Ovary (tissue), 3 donors: ENCODE measurements around the gene GRIN1.

Experiments used
- CTCF ChIP-seq, 3 donors: fragments of 450-650 bp in 2 of 3; fragments of 200-600 bp in 1 of 3; IDR thresholded peaks; one replicate each; pipeline versions ENCODE4 v1.5.1 to v1.8.0; 2016 to 2022; ENCODE audit warnings: antibody characterized with exemption in 3 of 3, mild to moderate bottlenecking in 1 of 3
- EP300 ChIP-seq: sonication (generic); formaldehyde crosslinking; IDR thresholded peaks from one replicate; pipeline ENCODE4 v1.6.1; 2017; ENCODE audit warnings: antibody characterized with exemption
- POLR2A ChIP-seq: fragments of 450-650 bp; IDR thresholded peaks from one replicate; pipeline ENCODE4 v1.6.1; 2017; ENCODE audit warnings: antibody characterized with exemption, mild to moderate bottlenecking, moderate library complexity
- donor health status: DM: no; HTN: no; CAD: no.

GRCh38 chr9:137191691-137192447 is 52.9 kb downstream of the GRIN1 start:
- TF ChIP-seq CTCF (IDR thresholded peaks at IDR 0.05) (no peak), POLR2A (no peak), EP300 (no peak)
